Activated CD4-positive, alpha-beta T cell treated with anti-CD3 and anti-CD28 coated beads, Interleukin-2, amount 50 U/mL, for 48 hours (primary cell): ENCODE measurements around the gene EFCAB9.

Experiments used
- DNase-seq, 2 experiments: peaks; one replicate each; pipeline ENCODE4 v3.0.0-alpha.2; 2020

Gene EFCAB9

GRCh38 chr5:172166030-172166826 lies 27.7 kb upstream of the EFCAB9 start:
- no peak for DNase-seq

GRCh38 chr5:172167895-172168294 lies 26.1 kb upstream of the EFCAB9 start:
- no peak for DNase-seq

GRCh38 chr5:172168311-172168710 lies 25.7 kb upstream of the EFCAB9 start:
- no peak for DNase-seq

GRCh38 chr5:172169216-172169615 lies 24.8 kb upstream of the EFCAB9 start:
- DNase-seq = no peak

GRCh38 chr5:172170251-172170701 lies 23.7 kb upstream of the EFCAB9 start:
- no peak for DNase-seq

GRCh38 chr5:172171118-172171517 lies 22.9 kb upstream of the EFCAB9 start:
- DNase-seq = no peak

DNA sequence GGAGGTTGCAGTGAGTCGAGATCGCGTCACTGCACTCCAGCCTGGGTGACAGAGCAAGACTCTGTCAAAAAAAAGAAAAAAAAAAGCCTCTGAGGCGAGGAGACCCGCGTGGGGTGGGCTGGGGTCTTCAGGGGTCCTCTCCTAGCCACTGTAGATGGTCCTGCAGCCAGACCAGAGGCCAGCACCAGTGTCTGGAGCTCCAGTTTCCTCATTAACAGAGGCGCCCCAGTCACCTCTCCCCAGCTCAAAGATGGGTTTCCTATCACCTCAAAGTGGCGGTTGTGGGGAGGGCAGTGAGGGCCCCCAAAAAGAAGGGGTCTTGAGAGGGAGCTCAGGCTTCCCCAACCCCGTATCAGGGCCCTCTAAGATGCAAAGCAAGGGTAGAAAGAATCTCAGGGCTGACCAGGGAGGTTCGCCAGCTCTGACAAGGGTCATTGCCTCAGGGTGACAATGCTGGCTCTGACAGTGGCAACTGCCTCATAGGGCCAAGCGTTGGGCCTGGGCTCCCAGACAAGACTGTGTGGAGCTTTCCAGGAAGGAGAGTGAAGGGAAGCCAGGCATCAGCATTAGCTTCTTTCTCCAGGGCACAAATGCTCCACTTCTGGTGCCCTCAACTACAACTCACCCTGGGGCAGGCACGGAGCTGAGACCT lies 20.9 kb upstream of the EFCAB9 start:
- no peak for DNase-seq

- peak; percentile 86 to 91 for DNase-seq
Observed at GRCh38 chr5:172173564-172174153, 20.3 kb upstream of the EFCAB9 start.

- peak; percentile 92 for DNase-seq
Observed at GRCh38 chr5:172175263-172175719, 18.7 kb upstream of the EFCAB9 start.

GRCh38 chr5:172177176-172177575 lies 16.8 kb upstream of the EFCAB9 start:
- DNase-seq = no peak

DNA sequence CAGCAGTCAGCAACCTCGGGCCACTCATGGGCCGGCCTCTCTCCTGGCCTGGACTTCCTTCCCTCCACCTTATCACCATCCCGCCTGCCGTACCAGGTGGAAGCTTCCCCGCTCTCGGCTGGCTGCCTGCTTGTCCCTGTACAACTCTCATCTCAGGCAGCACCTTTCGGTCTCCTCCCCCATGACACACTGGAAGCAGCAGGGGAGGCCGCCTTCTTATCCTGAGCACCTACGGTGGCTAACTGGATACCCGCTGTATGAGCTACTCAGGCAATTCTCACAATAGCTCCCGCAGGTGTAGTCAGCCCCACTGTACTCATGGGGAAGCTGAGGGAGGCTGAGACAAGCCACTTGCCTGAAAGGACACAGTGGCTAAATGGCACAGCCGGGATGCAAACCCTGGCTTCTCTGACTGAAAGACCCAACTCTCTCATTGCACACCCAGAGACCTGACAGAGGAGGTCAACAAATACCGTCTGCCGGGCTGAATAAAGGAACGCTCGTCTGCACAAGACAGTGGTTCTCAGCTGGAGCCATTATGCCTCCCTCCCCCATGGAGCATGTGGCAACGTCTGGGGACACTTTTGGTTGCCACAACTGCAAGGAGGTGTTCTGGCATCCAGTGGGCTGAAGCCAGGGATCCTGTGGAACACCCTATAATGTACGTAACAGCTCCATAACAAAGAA lies 15.5 kb upstream of the EFCAB9 start:
- DNase-seq = peak in 1 of 2 experiments; percentile 44

- peak; percentile 50 to 67 for DNase-seq
Observed at GRCh38 chr5:172178991-172179989, 14.7 kb upstream of the EFCAB9 start.

DNA sequence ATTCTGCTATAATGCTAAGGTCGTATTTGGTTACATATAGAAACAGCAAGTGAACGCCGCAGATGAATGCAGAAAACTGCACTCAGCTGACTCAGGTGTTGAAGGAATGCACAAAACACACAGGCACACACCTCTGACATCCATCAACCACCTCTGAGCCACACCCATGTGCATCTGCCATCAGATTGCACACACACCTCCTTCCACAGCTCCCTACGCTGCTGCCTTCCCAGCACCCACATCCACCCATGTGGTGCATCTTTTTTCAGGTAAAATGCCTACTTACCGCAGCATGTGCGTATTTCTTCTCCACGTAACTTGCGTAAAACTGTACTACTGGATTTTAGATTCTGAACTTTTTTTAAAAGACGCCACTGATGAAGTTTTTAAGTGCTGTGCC lies 13.0 kb upstream of the EFCAB9 start:
- no peak for DNase-seq

GRCh38 chr5:172182291-172182690 lies 11.7 kb upstream of the EFCAB9 start:
- no peak for DNase-seq

DNA sequence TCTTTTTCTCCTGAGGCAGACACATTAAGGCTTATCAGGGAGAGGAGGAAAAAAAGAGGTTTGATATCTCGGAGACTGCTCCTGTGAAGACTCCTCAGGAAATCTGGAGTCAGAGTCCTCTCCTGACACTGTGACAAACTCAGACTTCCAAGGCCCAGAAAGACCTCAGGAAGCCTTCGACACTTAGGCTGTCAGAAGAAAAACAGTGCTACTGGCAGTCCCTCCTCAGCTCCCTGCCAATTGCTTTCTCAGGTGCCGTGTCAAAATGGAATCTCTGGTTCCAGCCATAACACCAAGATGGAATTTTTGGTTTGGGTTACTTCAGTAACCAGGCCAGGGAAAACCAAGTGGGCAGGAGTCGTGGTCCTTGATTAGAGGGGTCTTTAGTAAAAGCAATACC lies 10.1 kb upstream of the EFCAB9 start:
- no peak for DNase-seq

- DNase-seq = no peak
Observed at GRCh38 chr5:172185096-172185461, 8.9 kb upstream of the EFCAB9 start.

GRCh38 chr5:172186114-172186695 lies 7.8 kb upstream of the EFCAB9 start:
- DNase-seq = no peak

DNA sequence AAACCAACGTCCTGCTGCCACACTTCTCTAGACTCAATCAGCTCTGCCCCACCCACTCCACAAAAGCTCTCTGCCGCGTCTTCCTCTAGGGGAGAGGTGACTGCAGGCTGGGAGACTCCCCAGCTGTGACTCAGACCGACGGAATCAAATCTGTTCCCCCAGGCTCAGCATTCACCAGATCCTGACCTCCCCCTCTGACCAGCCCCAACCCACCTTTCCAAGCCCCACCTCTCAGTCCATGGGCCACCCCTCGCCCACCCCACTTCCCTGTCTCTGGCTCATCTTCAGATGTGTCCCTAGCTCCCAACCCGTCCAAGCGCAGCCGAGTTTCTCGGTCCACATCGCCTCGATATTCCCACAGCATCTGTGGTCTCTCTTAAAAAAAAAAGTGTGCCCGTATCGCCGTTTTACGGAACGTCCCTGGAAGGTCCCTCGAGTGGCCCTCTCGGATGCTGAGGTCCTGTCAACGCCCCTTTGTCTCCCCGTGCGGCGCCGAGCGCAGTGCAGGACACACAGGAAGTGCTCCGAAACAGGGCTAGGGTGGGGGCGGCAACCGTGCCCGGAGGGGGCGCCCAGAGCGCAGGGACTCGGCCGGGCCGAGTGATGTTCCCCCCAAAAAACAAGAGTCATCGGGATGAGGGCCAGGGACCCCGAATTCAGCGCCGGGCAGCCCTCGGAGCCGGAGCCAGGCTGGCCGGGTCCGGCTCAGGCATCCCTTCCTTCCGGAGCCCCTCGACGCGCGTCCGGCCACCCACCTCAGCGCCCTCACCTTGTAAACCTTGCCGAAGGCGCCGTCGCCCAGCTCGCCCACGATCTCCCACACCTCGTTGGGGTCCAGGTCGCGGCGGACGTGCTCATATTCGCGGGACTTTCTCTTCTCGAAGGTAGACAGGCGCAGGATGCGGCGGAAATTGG lies 6.6 kb upstream of the EFCAB9 start:
- peak; percentile 75 to 81 for DNase-seq

GRCh38 chr5:172188033-172188892 lies 5.7 kb upstream of the EFCAB9 start, which contains the start of gene STK10:
Gene STK10, minus strand, starts transcription at chr5:172188224. Its CDS starts 182 bp downstream, at chr5:172188042.
- peak; percentile 89 to 91 for DNase-seq
